ENCODE measurements around the gene SSBP3. TPM values are rescaled to one million over a fixed set of nuclear protein-coding genes. Genes with fewer than 3 reads are reported as not detected.

The SSBP3 gene
- total and polyA plus RNA-seq, 2 of the 13 experiments (the other 11 are each of a cell fraction or from before 2014, with no cell fraction given): 8.5 to 17.6 TPM

DNA sequence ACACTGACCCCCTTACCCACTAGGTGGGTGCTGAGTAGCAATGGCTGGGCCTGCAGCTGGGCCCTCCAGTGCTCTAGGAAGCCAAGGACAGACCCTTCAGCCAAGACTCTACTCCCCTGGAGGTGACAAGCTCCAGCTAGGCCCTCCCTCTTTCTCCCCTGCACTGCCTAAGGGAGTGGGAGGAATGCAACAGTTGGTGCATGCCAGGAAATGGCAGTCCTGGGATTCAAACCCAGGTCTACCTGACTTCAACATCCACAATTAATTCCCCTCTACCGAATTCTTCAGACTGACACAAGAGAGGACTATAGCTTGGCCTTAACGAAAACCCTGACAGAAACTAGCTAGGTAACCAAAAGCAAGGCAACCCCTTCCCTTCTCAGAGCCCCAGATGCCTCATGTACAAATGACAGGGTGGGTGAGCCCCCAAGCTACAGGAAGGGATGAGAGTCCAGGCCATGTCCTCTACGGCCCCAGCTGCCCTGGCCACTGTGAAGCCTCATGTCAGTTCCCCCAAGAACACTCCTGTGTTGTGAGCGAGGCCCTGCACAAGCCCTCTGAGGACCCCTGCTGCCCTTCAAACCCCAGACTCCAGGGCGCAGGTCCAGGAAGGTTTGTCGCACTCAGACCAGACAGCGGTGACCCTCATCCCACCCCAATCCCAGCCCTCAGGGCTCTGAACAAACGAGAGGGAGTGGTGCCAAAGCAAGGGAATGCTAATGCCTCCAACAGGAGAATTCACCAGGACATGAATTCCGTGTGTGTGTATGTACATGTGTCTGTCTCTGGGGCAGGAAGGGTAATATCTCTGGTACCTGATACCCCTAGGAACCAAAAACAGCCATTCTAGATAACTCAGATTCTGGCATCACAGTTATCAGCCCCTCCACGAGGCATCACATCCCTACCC, 113.9 kb downstream of the SSBP3 start:
- Histone ChIP-seq H4K20me1 (ENCODE audit: insufficient read depth, low read length) (0 out of 2 replicates have a peak, but pooled peaks cover 4% of the 10 kb centered on the region), H3K36me3 (replicated peaks in 1 of 2; ENCODE audit: control insufficient read depth in 1 of 2, insufficient read depth in 2 of 2, low read length in 2 of 2) (no peaks in the 10 kb centered on the region), H3K79me2 (ENCODE audit: insufficient read depth, low read length) (no peaks in the 10 kb centered on the region), H3K9ac (ENCODE audit: insufficient read depth, low read depth, low read length) (no peak overlapping the region), H3K27ac (ENCODE audit: extremely low read length, insufficient read depth, low read length) (no peak overlapping the region), H3K4me2 (ENCODE audit: low read depth, low read length) (no peak overlapping the region), H2AFZ (ENCODE audit: low read length) (no peak overlapping the region), H3K9me3 (ENCODE audit: low read length) (no peaks in the 10 kb centered on the region), H3K4me1 (ENCODE audit: insufficient read depth, low read length) (peaks cover 37% of the 10 kb centered on the region), H3K27me3 (ENCODE audit: control insufficient read depth in 1 of 2, insufficient read depth in 2 of 2, low read length in 2 of 2) (no peaks in the 10 kb centered on the region), H3K4me3 (replicated peaks in 1 of 3; ENCODE audit: insufficient read depth in 1 of 3, low read depth in 2 of 3, low read length in 3 of 3) (no peak overlapping the region)
- no TSS peak for BruUV-seq (replicated peaks)
- ChIA-PET POLR2A (no interaction called here), CTCF (ENCODE audit: low intra/inter-chr PET ratio, low total read pairs) (no interaction called here)
- in situ Hi-C loops (cut with HindIII; ENCODE audit: extremely low pct_ligation_motif_present, low pct_unique_long_range_greater_than_20kb) (no loop called here), intact Hi-C loops (cut with micrococcal nuclease; ENCODE audit: unreplicated experiment) (no loop called here)
- no peak for ATAC-seq
- 98% methylated on average over 7 of the region's 10 CpGs for WGBS (ENCODE audit: low lambda C conversion rate)
- FAIRE-seq: no peak
- no peak for DNase-seq (ENCODE audit: low spot score)
- TF ChIP-seq EED (CRISPR knock-in tag; IDR thresholded peaks at IDR 0.05): no peak
- no peak for TF ChIP-seq GTF2F1 (IDR thresholded peaks at IDR 0.05; ENCODE audit: low read length)

DNA sequence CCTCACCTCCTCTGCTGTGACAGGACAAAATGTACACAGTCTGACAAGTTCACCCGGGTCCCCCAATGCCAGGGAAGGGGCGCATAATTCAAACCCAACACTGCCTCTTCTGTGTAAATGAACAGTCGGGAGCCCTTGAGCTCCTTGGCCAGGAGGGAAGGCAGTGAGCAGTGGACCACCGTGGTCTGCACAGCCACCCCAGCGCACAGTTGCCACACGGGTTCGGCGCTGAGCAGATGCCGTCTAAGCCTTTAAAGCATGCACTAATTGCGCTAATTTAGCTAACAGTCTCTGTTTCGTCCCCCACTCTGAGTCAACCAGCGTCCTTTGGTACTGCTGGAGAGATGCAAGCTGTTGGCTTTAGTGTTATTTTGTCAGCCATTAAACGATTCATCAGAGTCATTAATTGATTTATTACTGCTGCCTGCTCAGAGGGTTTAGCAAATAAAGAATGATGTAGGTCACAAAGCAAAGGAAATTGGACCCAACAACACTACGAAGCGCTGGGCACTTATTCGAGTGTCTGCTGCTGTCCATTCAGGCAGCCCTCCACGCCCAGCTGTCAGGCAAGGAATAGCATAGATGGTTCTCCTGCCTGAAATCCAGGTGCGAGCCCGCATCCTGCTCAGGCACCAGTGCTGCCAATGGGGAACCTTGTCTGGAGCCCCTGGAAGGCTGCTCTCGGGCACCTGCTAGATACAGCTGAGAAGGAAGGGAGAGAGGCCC, 114.8 kb downstream of the SSBP3 start:
- H4K20me1 ChIP-seq (ENCODE audit: insufficient read depth, low read length): 0 out of 2 replicates have a peak, but pooled peaks cover 4% of the 10 kb centered on the region
- no peak overlapping the region for H3K27ac ChIP-seq (ENCODE audit: extremely low read length, insufficient read depth, low read length)
- BruUV-seq (replicated peaks): no TSS peak
- no peak overlapping the region for H3K4me3 ChIP-seq (replicated peaks in 1 of 3; ENCODE audit: insufficient read depth in 1 of 3, low read depth in 2 of 3, low read length in 3 of 3)
- no peaks in the 10 kb centered on the region for H3K27me3 ChIP-seq (ENCODE audit: control insufficient read depth in 1 of 2, insufficient read depth in 2 of 2, low read length in 2 of 2)
- intact Hi-C loops (cut with micrococcal nuclease; ENCODE audit: unreplicated experiment): no loop called here
- no peaks in the 10 kb centered on the region for H3K36me3 ChIP-seq (replicated peaks in 1 of 2; ENCODE audit: control insufficient read depth in 1 of 2, insufficient read depth in 2 of 2, low read length in 2 of 2)
- POLR2A ChIA-PET: no interaction called here
- FAIRE-seq (no peak), ATAC-seq (no peak), DNase-seq (ENCODE audit: low spot score) (no peak)
- no peak overlapping the region for H2AFZ ChIP-seq (ENCODE audit: low read length)
- CTCF ChIA-PET (ENCODE audit: low intra/inter-chr PET ratio, low total read pairs): no interaction called here
- H3K4me1 ChIP-seq (ENCODE audit: insufficient read depth, low read length): peaks cover 40% of the 10 kb centered on the region
- in situ Hi-C loops (cut with HindIII; ENCODE audit: extremely low pct_ligation_motif_present, low pct_unique_long_range_greater_than_20kb): no loop called here
- no peaks in the 10 kb centered on the region for H3K79me2 ChIP-seq (ENCODE audit: insufficient read depth, low read length)
- no peak overlapping the region for H3K4me2 ChIP-seq (ENCODE audit: low read depth, low read length)
- H3K9me3 ChIP-seq (ENCODE audit: low read length): no peaks in the 10 kb centered on the region
- WGBS (ENCODE audit: low lambda C conversion rate): 96% methylated on average over 17 of the region's 20 CpGs
- no peak overlapping the region for H3K9ac ChIP-seq (ENCODE audit: insufficient read depth, low read depth, low read length)
- TF ChIP-seq, protein P1, sequence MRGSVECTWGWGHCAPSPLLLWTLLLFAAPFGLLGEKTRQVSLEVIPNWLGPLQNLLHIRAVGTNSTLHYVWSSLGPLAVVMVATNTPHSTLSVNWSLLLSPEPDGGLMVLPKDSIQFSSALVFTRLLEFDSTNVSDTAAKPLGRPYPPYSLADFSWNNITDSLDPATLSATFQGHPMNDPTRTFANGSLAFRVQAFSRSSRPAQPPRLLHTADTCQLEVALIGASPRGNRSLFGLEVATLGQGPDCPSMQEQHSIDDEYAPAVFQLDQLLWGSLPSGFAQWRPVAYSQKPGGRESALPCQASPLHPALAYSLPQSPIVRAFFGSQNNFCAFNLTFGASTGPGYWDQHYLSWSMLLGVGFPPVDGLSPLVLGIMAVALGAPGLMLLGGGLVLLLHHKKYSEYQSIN (CRISPR knock-in tag; IDR thresholded peaks at IDR 0.05; ENCODE audit: borderline replicate concordance): no peak
- TF ChIP-seq, protein P2, sequence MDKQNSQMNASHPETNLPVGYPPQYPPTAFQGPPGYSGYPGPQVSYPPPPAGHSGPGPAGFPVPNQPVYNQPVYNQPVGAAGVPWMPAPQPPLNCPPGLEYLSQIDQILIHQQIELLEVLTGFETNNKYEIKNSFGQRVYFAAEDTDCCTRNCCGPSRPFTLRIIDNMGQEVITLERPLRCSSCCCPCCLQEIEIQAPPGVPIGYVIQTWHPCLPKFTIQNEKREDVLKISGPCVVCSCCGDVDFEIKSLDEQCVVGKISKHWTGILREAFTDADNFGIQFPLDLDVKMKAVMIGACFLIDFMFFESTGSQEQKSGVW (CRISPR knock-in tag; IDR thresholded peaks at IDR 0.05; ENCODE audit: borderline replicate concordance): no peak
- TF ChIP-seq ZSCAN22 (CRISPR knock-in tag; IDR thresholded peaks at IDR 0.05) (no peak), ZMYM4 (CRISPR knock-in tag; IDR thresholded peaks at IDR 0.05) (no peak), ZFYVE20 (CRISPR knock-in tag; IDR thresholded peaks at IDR 0.05; ENCODE audit: borderline replicate concordance, low read depth) (no peak), MYNN (CRISPR knock-in tag; IDR thresholded peaks at IDR 0.05; ENCODE audit: low read depth) (no peak), KMT2A (CRISPR knock-in tag; IDR thresholded peaks at IDR 0.05) (no peak), ZNF773 (CRISPR knock-in tag; IDR thresholded peaks at IDR 0.05; ENCODE audit: borderline replicate concordance) (no peak), ESRRA (CRISPR knock-in tag; IDR thresholded peaks at IDR 0.05; ENCODE audit: low read depth) (no peak), ZNF678 (CRISPR knock-in tag; IDR thresholded peaks at IDR 0.05) (no peak)
- TF ChIP-seq, protein P3, sequence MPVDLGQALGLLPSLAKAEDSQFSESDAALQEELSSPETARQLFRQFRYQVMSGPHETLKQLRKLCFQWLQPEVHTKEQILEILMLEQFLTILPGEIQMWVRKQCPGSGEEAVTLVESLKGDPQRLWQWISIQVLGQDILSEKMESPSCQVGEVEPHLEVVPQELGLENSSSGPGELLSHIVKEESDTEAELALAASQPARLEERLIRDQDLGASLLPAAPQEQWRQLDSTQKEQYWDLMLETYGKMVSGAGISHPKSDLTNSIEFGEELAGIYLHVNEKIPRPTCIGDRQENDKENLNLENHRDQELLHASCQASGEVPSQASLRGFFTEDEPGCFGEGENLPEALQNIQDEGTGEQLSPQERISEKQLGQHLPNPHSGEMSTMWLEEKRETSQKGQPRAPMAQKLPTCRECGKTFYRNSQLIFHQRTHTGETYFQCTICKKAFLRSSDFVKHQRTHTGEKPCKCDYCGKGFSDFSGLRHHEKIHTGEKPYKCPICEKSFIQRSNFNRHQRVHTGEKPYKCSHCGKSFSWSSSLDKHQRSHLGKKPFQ (CRISPR knock-in tag; IDR thresholded peaks at IDR 0.05; ENCODE audit: insufficient replicate concordance): no peak
